GM12878 (cell line): ENCODE measurements around the gene AGBL4. TPM values are rescaled to one million over a fixed set of nuclear protein-coding genes. Genes with fewer than 3 reads are reported as not detected.

Source experiments
- ATAC-seq: fragments of 200-7000 bp; cut with Tn5 transposase; 3 replicates; pipeline ENCODE4 v1.9.1; 2020; ENCODE audit warnings: mild to moderate bottlenecking, moderate library complexity
- BruUV-seq: library from RNA; stranded (reverse); fragments of 400-500 nt; replicated peaks from 2 replicates; lab custom pipeline; 2021; lab: Mats Ljungman, UMichigan
- CTCF ChIA-PET: fragments of 300-600 bp; sonication (Branson Sonifier 250); formaldehyde crosslinking; extraction: SDS; loops from one replicate; lab custom pipeline; 2021; ENCODE audit warnings: inconsistent platforms; lab: Yijun Ruan, JAX
- POLR2A ChIA-PET: fragments of 350-600 bp; formaldehyde crosslinking; extraction: SDS; loops from one replicate; lab custom pipeline; 2021; ENCODE audit warnings: inconsistent platforms; lab: Charles Lee
- RAD21 ChIA-PET: fragments of 300-600 bp; sonication (Branson Sonifier 250); formaldehyde crosslinking; loops from one replicate; lab custom pipeline; 2023; ENCODE audit warnings: antibody characterized with exemption; ENCODE audit not compliant: unreplicated experiment; lab: Charles Lee
- SMC1A ChIA-PET: fragments of 300-600 bp; sonication (Branson Sonifier 250); formaldehyde crosslinking; loops from one replicate; lab custom pipeline; 2023; ENCODE audit not compliant: unreplicated experiment, uncharacterized antibody; lab: Charles Lee
- DNase-seq: peaks from one replicate; pipeline ENCODE4 v3.0.0-alpha.2; 2011; ENCODE audit warnings: low read depth, low spot score
- FAIRE-seq: peaks from 3 replicates; lab custom pipeline; 2011; peaks lifted over from hg19 to GRCh38; lab: Jason Lieb, UNC
- H2AFZ ChIP-seq: 2 replicates; pipeline ENCODE4 v1.6.0; 2011; ENCODE audit warnings: low read depth, low read length, control low read depth; ENCODE audit not compliant: control insufficient read depth
- H3K27ac ChIP-seq: 2 replicates; pipeline ENCODE4 v1.5.1; 2011; ENCODE audit warnings: control low read depth; ENCODE audit not compliant: control insufficient read depth, insufficient read depth
- H3K27me3 ChIP-seq, 2 experiments: replicated peaks in 1 of 2; 2 replicates each; pipeline versions ENCODE4 v1.6.0 to v1.6.1; 2011; ENCODE audit warnings: low read length in 1 of 2; ENCODE audit not compliant: control insufficient read depth in 2 of 2, insufficient read depth in 2 of 2
- H3K36me3 ChIP-seq, 2 experiments: 2 replicates each; pipeline ENCODE4 v1.5.1; 2011; ENCODE audit warnings: low read length in 1 of 2; ENCODE audit not compliant: control insufficient read depth in 2 of 2, insufficient read depth in 2 of 2
- H3K4me1 ChIP-seq: 2 replicates; pipeline ENCODE4 v1.6.1; 2011; ENCODE audit warnings: mild to moderate bottlenecking, low read length, moderate library complexity, mixed read lengths; ENCODE audit not compliant: control insufficient read depth, insufficient read depth
- H3K4me2 ChIP-seq: 2 replicates; pipeline ENCODE4 v1.6.0; 2011; ENCODE audit warnings: control low read depth; ENCODE audit not compliant: control insufficient read depth, insufficient read depth
- H3K4me3 ChIP-seq: fragments of 200-600 bp; sonication (generic); 2 replicates; pipeline ENCODE4 v1.5.1; 2016
- H3K79me2 ChIP-seq: 2 replicates; pipeline ENCODE4 v1.6.0; 2011; ENCODE audit warnings: low read length; ENCODE audit not compliant: control insufficient read depth, insufficient read depth
- H3K9ac ChIP-seq: 2 replicates; pipeline ENCODE4 v1.8.0; 2011; ENCODE audit warnings: low read length, control low read depth, mixed read lengths; ENCODE audit not compliant: control insufficient read depth, insufficient read depth
- H3K9me3 ChIP-seq: replicated peaks from 3 replicates; pipeline ENCODE4 v1.5.1; 2011; ENCODE audit warnings: mild to moderate bottlenecking, low read length; ENCODE audit not compliant: control insufficient read depth, insufficient read depth
- H4K20me1 ChIP-seq: 2 replicates; pipeline ENCODE4 v1.6.0; 2011; ENCODE audit not compliant: control insufficient read depth, insufficient read depth
- BACH1 ChIP-seq: fragments of 450-650 bp; IDR thresholded peaks from 2 replicates; pipeline ENCODE4 v1.6.1; 2017; ENCODE audit warnings: mild to moderate bottlenecking, borderline replicate concordance
- BMI1 ChIP-seq: fragments of 450-650 bp; IDR thresholded peaks from 2 replicates; pipeline ENCODE4 v1.6.1; 2016; ENCODE audit warnings: mild to moderate bottlenecking, moderate library complexity, borderline replicate concordance
- EGR1 ChIP-seq, 2 experiments: IDR thresholded peaks; 1 replicate in 1 of 2; 2 replicates in 1 of 2; pipeline ENCODE4 v1.6.1; 2011 to 2012; ENCODE audit warnings: low read depth in 2 of 2, low read length in 2 of 2, borderline replicate concordance in 1 of 2, mild to moderate bottlenecking in 1 of 2, moderate library complexity in 1 of 2
- EZH2 ChIP-seq: IDR thresholded peaks from 2 replicates; pipeline ENCODE4 v1.6.1; 2012; ENCODE audit warnings: low read depth, mild to moderate bottlenecking, control low read depth, inconsistent platforms, low read length, borderline replicate concordance; ENCODE audit not compliant: control insufficient read depth
- HDGF ChIP-seq: fragments of 450-650 bp; IDR thresholded peaks from 2 replicates; pipeline ENCODE4 v1.6.1; 2016; ENCODE audit warnings: antibody characterized with exemption
- IKZF2 ChIP-seq, 2 experiments: fragments of 450-650 bp; IDR thresholded peaks; 2 replicates each; pipeline ENCODE4 v1.6.1; 2017; ENCODE audit warnings: mild to moderate bottlenecking in 2 of 2, moderate library complexity in 2 of 2
- JUNB ChIP-seq: IDR thresholded peaks from 2 replicates; pipeline ENCODE4 v1.6.1; 2016; ENCODE audit warnings: antibody characterized with exemption, mild to moderate bottlenecking
- NFYA ChIP-seq: IDR thresholded peaks from 2 replicates; pipeline ENCODE4 v1.6.1; 2011; ENCODE audit warnings: low read depth, mild to moderate bottlenecking, low read length, improper control_type of control experiment, borderline replicate concordance
- NKRF ChIP-seq: fragments of 450-650 bp; conservative IDR thresholded peaks from 2 replicates; pipeline ENCODE4 v1.6.1; 2017; ENCODE audit warnings: mild to moderate bottlenecking, moderate library complexity
- POLR2AphosphoS2 ChIP-seq: IDR thresholded peaks from 2 replicates; pipeline ENCODE4 v1.6.1; 2011; ENCODE audit warnings: low read depth, mild to moderate bottlenecking, low read length, improper control_type of control experiment, moderate library complexity
- RFX5 ChIP-seq: IDR thresholded peaks from 2 replicates; pipeline ENCODE4 v1.6.1; 2011; ENCODE audit warnings: low read depth, low read length, improper control_type of control experiment
- TBL1XR1 ChIP-seq: IDR thresholded peaks from 2 replicates; pipeline ENCODE4 v1.6.1; 2012; ENCODE audit warnings: low read depth, low read length, improper control_type of control experiment
- ZNF217 ChIP-seq: fragments of 450-650 bp; IDR thresholded peaks from 2 replicates; pipeline ENCODE4 v1.6.1; 2017; ENCODE audit warnings: antibody characterized with exemption, mild to moderate bottlenecking
- ZNF274 ChIP-seq: IDR thresholded peaks from one replicate; pipeline ENCODE4 v1.8.0; 2011; ENCODE audit not compliant: insufficient read length, insufficient read depth
- WGBS: methylation state at CpG from one replicate; pipeline ENCODE4 v1.1.6; 2016; ENCODE audit warnings: low lambda C conversion rate; ENCODE audit not compliant: insufficient replicate concordance, insufficient coverage; ENCODE audit errors: missing lambda C conversion rate; 5-methylcytosine and 5-hydroxymethylcytosine counted together
- in situ Hi-C: fragments of 300-500 bp; cut with MboI; formaldehyde crosslinking; loops from 9 replicates; pipeline ENCODE4 v1.14.3; 2018; ENCODE audit warnings: mixed read lengths
- intact Hi-C: fragments of 100-400 bp; cut with micrococcal nuclease; formaldehyde crosslinking; loops from one replicate; pipeline ENCODE4 v1.14.2; 2022; ENCODE audit not compliant: unreplicated experiment
- polyA plus RNA-seq, 11 experiments: library from polyadenylated mRNA; depleted of rRNA in 4 of 11; unstranded in 6 of 11; stranded (reverse) in 5 of 11; fragments of >200 nt; fragmentation: Nextera tagmentation in 4 of 11; fragmentation: Illumina TruSeq in 1 of 11; extraction: Ambion mirVana in 4 of 11; extraction: Trizol in 1 of 11; gene quantifications; 1 replicate in 1 of 11; 2 replicates in 10 of 11; pipeline versions ENCODE4 v1.2.1 to v1.2.3, GENCODE V29; 2011 to 2016; ENCODE audit warnings: inconsistent platforms in 2 of 11, missing spikeins in 2 of 11, low read depth in 1 of 11
- total RNA-seq, 4 experiments: library from RNA; depleted of rRNA in 3 of 4; stranded (reverse); fragments of >200 nt in 3 of 4; fragmentation: Illumina TruSeq in 1 of 4; extraction: Trizol in 1 of 4; gene quantifications; 2 replicates each; pipeline versions ENCODE4 v1.2.1 to v1.2.3, GENCODE V29; 2013 to 2021

AGBL4 gene
- total and polyA plus RNA-seq, 10 of the 15 experiments (the other 5 are each of a cell fraction or from before 2014, with no cell fraction given): 0.31 TPM; not detected in 9

- intact Hi-C loops (no loop called here), in situ Hi-C loops (no loop called here)
- Histone ChIP-seq H3K4me3 (no peak overlapping the region), H3K27ac (no peak overlapping the region), H3K4me2 (no peak overlapping the region), H3K9me3 (no peaks in the 10 kb centered on the region), H4K20me1 (no peaks in the 10 kb centered on the region), H2AFZ (no peak overlapping the region), H3K9ac (no peak overlapping the region), H3K27me3 (no peaks in the 10 kb centered on the region), H3K79me2 (no peaks in the 10 kb centered on the region), H3K4me1 (no peaks in the 10 kb centered on the region), H3K36me3 (no peaks in the 10 kb centered on the region)
- TF ChIP-seq EGR1 (IDR thresholded peaks at IDR 0.05; ENCODE audit: borderline replicate concordance in 1 of 2, low read depth in 2 of 2, low read length in 2 of 2) (no peak), NFYA (no peak), JUNB (no peak), RFX5 (no peak)
- FAIRE-seq: no peak
- DNase-seq: no peak
- ChIA-PET SMC1A (no interaction called here), POLR2A (no interaction called here), CTCF (no interaction called here), RAD21 (no interaction called here)
- WGBS: 2% methylated on average over 3 of the region's 3 CpGs
- BruUV-seq: no TSS peak
- no peak for ATAC-seq
These were observed 1102.9 kb downstream of the AGBL4 start for GRCh38 chr1:48920851-48921250.

- Histone ChIP-seq H3K9ac (no peak overlapping the region), H3K27me3 (no peaks in the 10 kb centered on the region), H3K4me2 (no peak overlapping the region), H3K27ac (no peak overlapping the region), H3K79me2 (no peaks in the 10 kb centered on the region), H3K4me3 (no peak overlapping the region), H3K4me1 (no peaks in the 10 kb centered on the region), H3K9me3 (no peaks in the 10 kb centered on the region), H2AFZ (no peak overlapping the region), H3K36me3 (no peaks in the 10 kb centered on the region), H4K20me1 (no peaks in the 10 kb centered on the region)
- 34% methylated on average over 8 of the region's 8 CpGs for WGBS
- DNase-seq: no peak
- no peak for ATAC-seq
- ChIA-PET CTCF (no interaction called here), RAD21 (no interaction called here), SMC1A (no interaction called here), POLR2A (no interaction called here)
- FAIRE-seq: no peak
- BruUV-seq: no TSS peak
- in situ Hi-C loops: loop anchor here (10.0 kb wide), 1 partner anchor 1417 kb away; no protein-coding TSS in a partner anchor
- no peak for TF ChIP-seq TBL1XR1
- TF ChIP-seq ZNF274: no peak
- TF ChIP-seq BMI1: no peak
- no peak for TF ChIP-seq NKRF
- TF ChIP-seq ZNF217: no peak
- no peak for TF ChIP-seq POLR2AphosphoS2
- no peak for TF ChIP-seq BACH1
- TF ChIP-seq RFX5: no peak
- no peak for TF ChIP-seq IKZF2 (IDR thresholded peaks at IDR 0.05)
- TF ChIP-seq EZH2: no peak
- TF ChIP-seq HDGF: no peak
- intact Hi-C loops: loop anchor here (2.0 kb wide), 1 partner anchor 1415 kb away; no protein-coding TSS in a partner anchor
These were observed 1105.7 kb downstream of the AGBL4 start for GRCh38 chr1:48917901-48918603.
